GM21717 (cell line): Measurements from ENCODE around the gene COX4I1.

Source experiments
- ATAC-seq: cut with Tn5 transposase; IDR thresholded peaks from one replicate; pipeline ENCODE4 v1.9.1; 2021; ENCODE audit warnings: mild to moderate bottlenecking, moderate library complexity; ENCODE audit not compliant: unreplicated experiment

The COX4I1 gene

GRCh38 chr16:85838381-85838780 is 38.9 kb downstream of the COX4I1 start:
- no peak for ATAC-seq

GRCh38 chr16:85838876-85839585 is 39.5 kb downstream of the COX4I1 start:
- ATAC-seq = no peak

DNA sequence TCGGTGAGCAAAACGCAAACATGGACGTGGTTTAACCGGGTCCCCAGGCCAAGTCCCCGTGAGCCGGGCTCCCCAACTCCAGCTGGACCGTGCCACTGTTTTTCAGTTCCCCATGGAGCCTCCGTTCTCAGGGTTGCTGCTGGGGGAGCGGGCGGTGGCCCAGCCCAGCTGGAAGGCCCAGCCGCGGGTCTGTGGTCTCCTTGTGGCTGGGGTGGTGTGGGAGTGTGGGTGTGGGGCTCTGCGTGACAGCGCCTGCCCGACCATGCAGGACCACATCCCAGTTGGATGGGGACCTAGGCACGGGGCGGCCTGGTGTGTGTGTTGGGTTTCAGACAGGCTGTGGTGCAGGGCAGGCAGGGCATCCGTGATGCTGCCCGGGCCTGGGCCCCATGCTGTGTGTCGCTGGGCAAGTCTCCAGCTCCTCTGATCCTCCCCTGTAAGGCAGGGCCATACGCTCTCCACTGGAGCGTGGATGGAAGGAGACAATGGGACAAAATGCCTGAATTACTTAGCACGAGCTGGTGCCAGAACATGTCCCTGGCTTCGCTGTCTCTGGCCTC is 40.3 kb downstream of the COX4I1 start:
- ATAC-seq = no peak

- ATAC-seq = no peak
Observed at GRCh38 chr16:85840395-85840794, 40.9 kb downstream of the COX4I1 start.

DNA sequence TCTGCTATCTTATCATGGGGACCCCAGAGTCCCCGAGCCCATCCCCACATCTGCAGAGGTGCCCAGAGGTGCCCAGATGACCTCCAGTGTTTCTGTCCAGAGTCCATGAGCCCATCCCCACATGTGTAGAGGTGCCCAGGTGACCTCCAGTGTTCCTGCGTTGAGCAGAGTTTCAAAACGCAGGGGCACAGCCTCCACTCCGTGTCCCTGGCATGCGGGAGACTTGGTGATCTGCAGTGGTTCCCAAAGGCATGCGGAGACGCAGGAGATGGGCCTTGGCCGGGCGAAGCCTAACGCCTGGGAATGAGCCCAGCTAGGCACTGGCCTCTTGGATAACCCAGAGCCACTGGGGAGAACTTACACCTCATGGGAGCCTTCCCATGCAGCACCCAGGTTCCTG is 41.3 kb downstream of the COX4I1 start:
- ATAC-seq = no peak

DNA sequence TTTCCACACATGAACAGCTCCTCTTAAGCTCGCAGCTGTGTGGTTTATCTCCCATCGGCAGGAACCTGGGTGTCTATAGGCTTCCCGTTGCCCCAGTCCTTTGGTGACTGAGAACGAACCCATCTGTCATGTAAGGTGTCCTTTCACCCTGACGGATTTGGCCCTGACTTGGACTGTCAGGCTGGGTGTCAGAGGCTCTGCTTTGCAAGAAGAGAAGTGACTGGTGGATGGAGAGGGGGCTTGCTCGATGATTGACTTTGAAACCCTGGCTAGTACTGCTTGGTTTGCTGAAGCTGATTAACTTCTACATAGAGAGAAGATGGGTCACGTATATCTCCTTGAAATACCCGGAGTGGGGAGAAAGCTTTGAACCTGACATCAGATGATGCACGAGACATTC is 42.9 kb downstream of the COX4I1 start:
- no peak for ATAC-seq

GRCh38 chr16:85842848-85843247 is 43.4 kb downstream of the COX4I1 start:
- no peak for ATAC-seq

- no peak for ATAC-seq
Observed at GRCh38 chr16:85843471-85844168, 44.1 kb downstream of the COX4I1 start.

DNA sequence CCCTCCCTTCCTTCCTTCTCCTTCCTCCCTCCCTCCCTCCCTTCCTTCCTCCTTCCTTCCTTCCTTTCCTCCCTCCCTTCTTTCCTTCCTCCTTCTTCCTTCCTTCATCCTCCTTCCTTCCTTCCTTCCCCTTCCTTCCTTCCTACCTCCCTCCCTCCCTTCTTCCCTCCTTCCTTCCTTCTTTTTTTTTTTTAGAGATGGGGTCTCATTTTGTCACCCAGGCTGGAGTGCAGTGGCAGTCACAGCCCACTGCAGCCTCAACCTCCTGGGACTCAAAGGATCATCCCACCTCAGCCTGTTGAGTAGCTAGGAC is 44.6 kb downstream of the COX4I1 start:
- ATAC-seq = no peak

- no peak for ATAC-seq
Observed at GRCh38 chr16:85844786-85845185, 45.3 kb downstream of the COX4I1 start.

DNA sequence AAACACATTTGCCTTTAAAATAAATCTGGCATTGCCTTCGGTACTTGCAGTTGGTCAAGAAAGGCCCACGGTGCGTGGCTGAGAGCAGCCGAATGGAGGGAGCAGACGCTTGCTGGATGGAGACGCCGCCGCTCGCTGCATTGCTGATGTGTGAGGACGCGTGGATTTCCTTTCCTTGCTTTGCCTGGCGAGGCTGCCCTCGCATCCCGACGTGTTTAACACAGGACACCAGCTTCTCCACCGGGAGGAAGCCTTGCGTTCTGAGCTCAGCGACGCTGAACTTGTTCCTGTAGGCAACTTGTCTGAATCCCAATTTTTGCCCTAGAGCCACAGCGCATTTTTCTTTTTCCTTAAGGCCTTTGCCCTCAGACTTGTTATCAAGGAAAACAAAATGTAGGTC is 45.8 kb downstream of the COX4I1 start:
- ATAC-seq = no peak

DNA sequence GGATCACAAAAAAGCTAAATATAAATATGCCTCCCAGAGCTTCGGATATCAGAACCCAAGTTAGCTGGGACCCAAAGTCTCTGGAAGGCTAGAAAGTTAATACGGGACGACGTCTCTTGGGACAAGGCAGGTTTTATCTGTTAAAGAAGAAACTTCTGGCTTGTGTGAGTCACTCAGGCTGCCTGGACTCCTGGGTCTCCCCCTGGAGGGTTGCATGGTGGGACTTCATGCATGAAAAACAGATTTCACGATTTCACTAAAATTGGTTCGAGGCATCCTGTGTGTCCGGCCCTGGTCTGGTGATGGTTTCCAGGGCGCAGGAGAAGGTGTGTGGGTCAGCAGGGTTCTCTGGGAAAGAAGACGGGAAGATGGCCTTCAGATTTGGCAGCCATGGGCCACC is 47.0 kb downstream of the COX4I1 start:
- ATAC-seq = no peak

DNA sequence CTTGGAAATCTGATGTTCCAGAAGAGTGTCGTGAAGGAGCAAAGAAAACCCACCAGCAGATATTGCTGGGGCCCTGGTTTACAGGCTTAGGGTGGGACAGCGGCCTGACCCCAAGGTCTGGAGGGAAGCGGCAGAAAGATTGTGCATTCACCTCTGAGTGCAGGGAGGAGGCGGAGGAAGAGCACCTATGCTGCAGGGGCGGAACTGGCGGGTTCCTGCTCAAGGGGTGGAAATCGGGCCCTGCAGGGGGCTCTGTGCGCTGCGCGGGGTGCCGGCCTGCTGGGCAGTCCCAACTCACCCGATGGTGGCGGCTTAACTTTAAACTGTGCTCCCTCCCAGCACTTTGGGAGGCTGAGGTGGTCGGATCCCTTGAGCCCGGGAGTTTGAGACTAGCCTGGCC is 47.5 kb downstream of the COX4I1 start:
- ATAC-seq = no peak

- ATAC-seq = no peak
Observed at GRCh38 chr16:85847681-85848601, 48.4 kb downstream of the COX4I1 start.

- ATAC-seq = no peak
Observed at GRCh38 chr16:85848986-85849385, 49.5 kb downstream of the COX4I1 start.

GRCh38 chr16:85849388-85849787 is 49.9 kb downstream of the COX4I1 start:
- no peak for ATAC-seq

GRCh38 chr16:85850344-85850880 is 50.9 kb downstream of the COX4I1 start:
- no peak for ATAC-seq

DNA sequence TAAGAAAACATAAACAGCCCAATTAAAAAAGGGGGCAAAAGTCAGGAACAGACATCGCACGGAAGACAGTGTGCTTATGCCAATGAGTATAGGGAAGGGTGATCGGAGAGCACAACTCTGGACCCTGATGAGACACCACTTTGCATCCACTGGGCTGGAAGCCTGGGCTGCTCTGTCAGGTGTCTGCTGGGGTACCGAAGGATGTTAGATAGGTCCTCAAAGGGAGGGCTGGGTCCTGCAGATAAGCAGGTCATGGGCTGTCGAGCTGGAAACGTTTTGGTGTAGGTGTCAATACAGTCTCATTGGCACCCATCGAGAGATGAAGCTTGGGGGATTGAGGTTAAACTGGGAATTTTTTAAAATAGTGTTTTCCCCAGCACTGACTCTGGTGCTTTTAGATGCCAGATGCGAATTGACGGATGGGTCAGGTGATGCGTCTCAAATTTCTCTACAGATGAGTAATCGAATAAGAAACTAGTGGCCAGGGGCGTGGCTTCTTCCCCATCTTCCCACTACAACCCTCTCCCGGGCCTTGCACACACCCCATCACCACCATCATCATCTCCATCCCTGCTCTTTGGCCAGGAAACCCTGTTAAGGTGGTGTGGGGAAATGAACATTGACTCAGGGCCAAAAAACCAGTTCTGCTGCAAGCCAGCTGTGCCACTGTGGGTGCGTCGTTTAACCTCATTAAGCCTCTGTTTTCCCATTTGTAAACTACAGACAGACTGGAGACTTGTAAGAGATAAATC is 51.7 kb downstream of the COX4I1 start:
- no peak for ATAC-seq

DNA sequence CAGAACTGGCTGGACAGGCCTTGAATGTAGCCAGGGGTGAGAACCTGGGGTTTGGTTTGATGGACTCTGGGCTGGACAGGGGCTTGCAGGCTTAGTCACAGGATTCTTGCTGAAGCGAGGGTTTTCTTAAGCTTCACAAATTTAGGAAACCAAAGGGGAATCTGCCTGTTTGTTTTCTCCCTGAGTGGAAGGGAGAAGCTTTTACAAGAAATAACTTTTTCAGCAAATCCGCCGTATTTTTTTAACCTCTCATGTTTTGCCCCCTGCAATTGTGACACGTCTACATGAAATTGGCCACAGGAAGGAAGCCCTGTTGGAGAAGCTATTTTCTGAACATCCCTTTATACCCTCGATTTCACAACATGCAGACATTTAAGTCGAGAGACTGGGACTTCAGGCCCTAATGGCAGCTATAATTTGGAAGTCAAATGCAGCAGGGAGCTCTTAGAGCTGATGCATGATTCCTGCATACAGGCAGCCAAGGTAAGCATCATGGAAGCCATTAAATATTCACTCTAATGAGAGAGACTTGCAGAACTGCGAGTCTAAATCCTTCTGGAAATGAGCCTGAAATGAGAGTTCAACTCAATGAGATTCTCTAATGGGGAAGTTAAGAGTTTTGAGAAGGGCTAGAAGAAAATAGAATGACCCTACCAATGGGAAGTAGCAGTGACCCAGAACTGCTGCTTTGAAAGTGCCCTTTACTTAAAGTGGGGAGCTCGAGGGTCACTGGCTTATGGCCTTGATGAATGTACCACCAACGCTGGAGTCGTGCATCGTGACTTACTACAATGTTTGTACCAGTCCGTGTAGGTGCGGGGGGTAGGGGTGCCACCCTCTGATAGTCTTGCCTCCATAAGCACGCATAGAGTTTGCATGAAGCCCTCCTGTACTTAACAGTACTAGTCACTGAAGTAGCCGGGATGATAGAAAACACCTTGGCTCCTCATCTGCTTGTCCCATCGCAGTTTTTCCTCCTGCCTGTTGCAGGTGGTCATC is 54.4 kb downstream of the COX4I1 start:
- no peak for ATAC-seq
